Measurements from ENCODE around the gene CYCS.
"Not testable (repeated sequence)": the region's sequence is repeated elsewhere in the genome, so short reads cannot be mapped to it uniquely, and the experiment has no call there.

Gene CYCS

GRCh38 chr7:25101817-25102216, 23.2 kb downstream of the CYCS start:
- H3K4me1 Mint-ChIP-seq, result no peaks in the 10 kb centered on the region

GRCh38 chr7:25098096-25099046, 26.7 kb downstream of the CYCS start:
- Mint-ChIP-seq H3K27me3 (peaks cover 1% of the 10 kb centered on the region), H3K27ac (no peak overlapping the region), H3K4me3 (no peak overlapping the region), H3K9me3 (no peaks in the 10 kb centered on the region), H3K4me1 (peaks cover 7% of the 10 kb centered on the region), H3K36me3 (no peaks in the 10 kb centered on the region)
- DNase-seq (ENCODE audit: low spot score in 2 of 2) (peak; percentile 45 to 46), ATAC-seq (ENCODE audit: low read depth) (peak; percentile 87)

More at GRCh38 chr7:25101817-25102216, 23.2 kb downstream of the CYCS start:
- no peaks in the 10 kb centered on the region for H3K36me3 Mint-ChIP-seq
- DNase-seq (ENCODE audit: low spot score in 2 of 2) (no peak), ATAC-seq (ENCODE audit: low read depth) (no peak)
- no peak overlapping the region for H3K27ac Mint-ChIP-seq
- H3K27me3 Mint-ChIP-seq, result peaks cover 6% of the 10 kb centered on the region
- H3K4me3 Mint-ChIP-seq, result no peak overlapping the region
- no peaks in the 10 kb centered on the region for H3K9me3 Mint-ChIP-seq

GRCh38 chr7:25095516-25096345, 29.3 kb downstream of the CYCS start:
- peaks cover 9% of the 10 kb centered on the region for H3K4me1 Mint-ChIP-seq
- no peak overlapping the region for H3K27ac Mint-ChIP-seq
- no peak overlapping the region for H3K4me3 Mint-ChIP-seq
- DNase-seq (ENCODE audit: low spot score in 2 of 2) (no peak), ATAC-seq (ENCODE audit: low read depth) (no peak)
- no peaks in the 10 kb centered on the region for H3K9me3 Mint-ChIP-seq
- H3K27me3 Mint-ChIP-seq, result peaks cover 1% of the 10 kb centered on the region
- no peaks in the 10 kb centered on the region for H3K36me3 Mint-ChIP-seq

GRCh38 chr7:25093268-25093826, 31.7 kb downstream of the CYCS start:
- Mint-ChIP-seq H3K27me3 (peaks cover 1% of the 10 kb centered on the region), H3K36me3 (no peaks in the 10 kb centered on the region), H3K4me3 (no peak overlapping the region), H3K4me1 (peaks cover 10% of the 10 kb centered on the region), H3K27ac (no peak overlapping the region), H3K9me3 (no peaks in the 10 kb centered on the region)
- peak; percentile 88 for ATAC-seq (ENCODE audit: low read depth)
- DNase-seq (ENCODE audit: low spot score in 2 of 2), result peak; percentile 71 to 78

GRCh38 chr7:25091779-25092178, 33.3 kb downstream of the CYCS start:
- Mint-ChIP-seq H3K9me3 (no peaks in the 10 kb centered on the region), H3K4me1 (peaks cover 21% of the 10 kb centered on the region), H3K27me3 (no peaks in the 10 kb centered on the region), H3K27ac (no peak overlapping the region), H3K36me3 (no peaks in the 10 kb centered on the region), H3K4me3 (no peak overlapping the region)
- ATAC-seq (ENCODE audit: low read depth) (no peak), DNase-seq (ENCODE audit: low spot score in 2 of 2) (no peak)

GRCh38 chr7:25091176-25091575, 33.9 kb downstream of the CYCS start:
- H3K27ac Mint-ChIP-seq, result no peak overlapping the region
- peaks cover 21% of the 10 kb centered on the region for H3K4me1 Mint-ChIP-seq
- ATAC-seq (ENCODE audit: low read depth) (no peak), DNase-seq (ENCODE audit: low spot score in 2 of 2) (no peak)
- H3K4me3 Mint-ChIP-seq, result no peak overlapping the region
- no peaks in the 10 kb centered on the region for H3K27me3 Mint-ChIP-seq
- H3K9me3 Mint-ChIP-seq, result no peaks in the 10 kb centered on the region
- H3K36me3 Mint-ChIP-seq, result no peaks in the 10 kb centered on the region

GRCh38 chr7:25090374-25090773, 34.7 kb downstream of the CYCS start:
- no peaks in the 10 kb centered on the region for H3K27me3 Mint-ChIP-seq
- no peak overlapping the region for H3K4me3 Mint-ChIP-seq
- no peaks in the 10 kb centered on the region for H3K36me3 Mint-ChIP-seq
- DNase-seq (ENCODE audit: low spot score in 2 of 2), result no peak
- ATAC-seq (ENCODE audit: low read depth), result no peak
- H3K4me1 Mint-ChIP-seq, result peaks cover 21% of the 10 kb centered on the region
- H3K9me3 Mint-ChIP-seq, result no peaks in the 10 kb centered on the region
- H3K27ac Mint-ChIP-seq, result no peak overlapping the region

- H3K4me3 Mint-ChIP-seq, result no peak overlapping the region
- peak; percentile 99 for ATAC-seq (ENCODE audit: low read depth)
- peaks cover 12% of the 10 kb centered on the region for H3K4me1 Mint-ChIP-seq
- peak in 1 of 2 donors; percentile 15 for DNase-seq (ENCODE audit: low spot score in 2 of 2)
- no peak overlapping the region for H3K27ac Mint-ChIP-seq
- H3K27me3 Mint-ChIP-seq, result no peaks in the 10 kb centered on the region
- no peaks in the 10 kb centered on the region for H3K36me3 Mint-ChIP-seq
- H3K9me3 Mint-ChIP-seq, result no peaks in the 10 kb centered on the region
Observed at GRCh38 chr7:25087855-25088254, 37.2 kb downstream of the CYCS start.

- no peaks in the 10 kb centered on the region for H3K9me3 Mint-ChIP-seq
- ATAC-seq (ENCODE audit: low read depth) (no peak), DNase-seq (ENCODE audit: low spot score in 2 of 2) (no peak)
- peaks cover 12% of the 10 kb centered on the region for H3K4me1 Mint-ChIP-seq
- H3K27me3 Mint-ChIP-seq, result no peaks in the 10 kb centered on the region
- H3K36me3 Mint-ChIP-seq, result no peaks in the 10 kb centered on the region
- H3K4me3 Mint-ChIP-seq, result no peak overlapping the region
- H3K27ac Mint-ChIP-seq, result no peak overlapping the region
Observed at GRCh38 chr7:25084821-25085220, 40.2 kb downstream of the CYCS start.

GRCh38 chr7:25083201-25083600, 41.9 kb downstream of the CYCS start:
- ATAC-seq (ENCODE audit: low read depth) (no peak), DNase-seq (ENCODE audit: low spot score in 2 of 2) (no peak)
- H3K27me3 Mint-ChIP-seq, result peaks cover under 1% of the 10 kb centered on the region
- H3K4me3 Mint-ChIP-seq, result no peak overlapping the region
- no peaks in the 10 kb centered on the region for H3K9me3 Mint-ChIP-seq
- no peaks in the 10 kb centered on the region for H3K36me3 Mint-ChIP-seq
- H3K27ac Mint-ChIP-seq, result no peak overlapping the region
- peaks cover 10% of the 10 kb centered on the region for H3K4me1 Mint-ChIP-seq

GRCh38 chr7:25082041-25082440, 43.0 kb downstream of the CYCS start:
- not testable (repeated sequence) for H3K27me3 Mint-ChIP-seq; H3K4me3 Mint-ChIP-seq; H3K9me3 Mint-ChIP-seq; H3K36me3 Mint-ChIP-seq; H3K27ac Mint-ChIP-seq; H3K4me1 Mint-ChIP-seq; ATAC-seq (ENCODE audit: low read depth); DNase-seq (ENCODE audit: low spot score in 2 of 2)

GRCh38 chr7:25077096-25077495, 48.0 kb downstream of the CYCS start:
- Mint-ChIP-seq H3K9me3 (no peaks in the 10 kb centered on the region), H3K4me3 (no peak overlapping the region), H3K36me3 (no peaks in the 10 kb centered on the region), H3K27ac (no peak overlapping the region), H3K27me3 (peaks cover 5% of the 10 kb centered on the region), H3K4me1 (no peaks in the 10 kb centered on the region)
- ATAC-seq (ENCODE audit: low read depth) (no peak), DNase-seq (ENCODE audit: low spot score in 2 of 2) (no peak)

- H3K4me1 Mint-ChIP-seq, result no peaks in the 10 kb centered on the region
- no peak overlapping the region for H3K4me3 Mint-ChIP-seq
- H3K27me3 Mint-ChIP-seq, result peaks cover 5% of the 10 kb centered on the region
- DNase-seq (ENCODE audit: low spot score in 2 of 2) (no peak), ATAC-seq (ENCODE audit: low read depth) (peak; percentile 32)
- no peaks in the 10 kb centered on the region for H3K9me3 Mint-ChIP-seq
- no peak overlapping the region for H3K27ac Mint-ChIP-seq
- no peaks in the 10 kb centered on the region for H3K36me3 Mint-ChIP-seq
Observed at GRCh38 chr7:25075459-25075858, 49.6 kb downstream of the CYCS start.

GRCh38 chr7:25073451-25073850, 51.6 kb downstream of the CYCS start:
- peaks cover 5% of the 10 kb centered on the region for H3K27me3 Mint-ChIP-seq
- H3K27ac Mint-ChIP-seq, result no peak overlapping the region
- H3K4me3 Mint-ChIP-seq, result no peak overlapping the region
- H3K36me3 Mint-ChIP-seq, result no peaks in the 10 kb centered on the region
- peaks cover 6% of the 10 kb centered on the region for H3K4me1 Mint-ChIP-seq
- no peaks in the 10 kb centered on the region for H3K9me3 Mint-ChIP-seq
- DNase-seq (ENCODE audit: low spot score in 2 of 2) (no peak), ATAC-seq (ENCODE audit: low read depth) (no peak)

Data from memory B cell (primary cell).